HG03039 (cell line): ENCODE measurements around the gene POLR3GL.
A peak's percentile ranks its signal among the peaks of the same experiment; 100 is the strongest.

ENCODE experiments used
- ATAC-seq: cut with Tn5 transposase; IDR thresholded peaks from one replicate; pipeline ENCODE4 v1.9.1; 2021; ENCODE audit warnings: mild to moderate bottlenecking, moderate library complexity; ENCODE audit not compliant: unreplicated experiment

The POLR3GL gene

DNA sequence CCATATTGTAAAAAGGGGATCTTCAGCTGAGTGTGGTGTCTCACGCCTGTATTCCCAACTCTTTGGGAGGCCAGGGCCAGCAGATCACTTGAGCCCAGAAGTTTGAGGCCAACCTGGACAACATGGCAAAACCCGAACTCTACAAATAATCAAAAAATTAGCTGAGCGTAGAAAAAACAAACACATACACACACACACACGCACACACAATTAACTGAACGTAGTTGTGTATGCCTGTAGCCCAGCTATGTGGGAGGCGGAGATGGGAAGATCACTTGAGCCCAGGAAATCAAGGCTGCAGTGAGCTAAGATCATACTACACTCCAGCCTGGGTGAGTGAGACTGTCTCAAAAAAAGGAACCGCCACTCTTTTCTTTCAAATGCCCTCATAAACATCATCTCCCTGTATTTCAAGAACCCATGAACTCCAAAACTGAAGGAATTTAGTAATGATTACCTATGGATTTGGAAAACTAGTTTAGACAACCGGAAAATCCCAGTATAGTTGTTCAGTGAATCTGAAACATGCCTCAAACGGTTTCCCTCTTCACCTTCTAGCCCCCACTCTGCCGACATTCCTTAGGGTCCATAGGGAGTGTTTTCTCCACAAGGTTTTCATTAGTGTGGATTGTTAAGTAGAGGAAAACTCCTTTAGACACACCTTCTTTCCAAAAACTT is 27.4 kb downstream of the POLR3GL start:
- no peak for ATAC-seq

DNA sequence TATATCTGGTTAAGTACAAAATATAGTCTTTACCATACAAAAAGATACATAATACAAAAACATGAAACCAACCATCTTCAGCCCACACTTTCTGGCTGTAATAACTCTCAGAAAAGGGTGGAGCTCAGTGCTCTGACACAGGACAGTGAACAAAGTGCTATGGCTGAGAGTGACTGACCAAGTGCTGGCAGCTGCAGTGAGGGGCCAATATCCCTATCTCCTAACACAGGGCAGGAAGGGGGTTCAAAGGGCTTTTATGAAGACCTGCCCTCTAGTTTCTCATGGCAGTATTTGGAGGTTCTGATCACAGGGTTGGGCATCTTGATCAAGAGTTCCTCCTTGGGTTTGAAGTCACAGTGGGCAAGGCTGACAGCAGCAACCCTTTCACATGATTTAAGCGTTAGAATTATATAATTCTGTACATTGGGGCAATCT is 28.0 kb downstream of the POLR3GL start:
- no peak for ATAC-seq

DNA sequence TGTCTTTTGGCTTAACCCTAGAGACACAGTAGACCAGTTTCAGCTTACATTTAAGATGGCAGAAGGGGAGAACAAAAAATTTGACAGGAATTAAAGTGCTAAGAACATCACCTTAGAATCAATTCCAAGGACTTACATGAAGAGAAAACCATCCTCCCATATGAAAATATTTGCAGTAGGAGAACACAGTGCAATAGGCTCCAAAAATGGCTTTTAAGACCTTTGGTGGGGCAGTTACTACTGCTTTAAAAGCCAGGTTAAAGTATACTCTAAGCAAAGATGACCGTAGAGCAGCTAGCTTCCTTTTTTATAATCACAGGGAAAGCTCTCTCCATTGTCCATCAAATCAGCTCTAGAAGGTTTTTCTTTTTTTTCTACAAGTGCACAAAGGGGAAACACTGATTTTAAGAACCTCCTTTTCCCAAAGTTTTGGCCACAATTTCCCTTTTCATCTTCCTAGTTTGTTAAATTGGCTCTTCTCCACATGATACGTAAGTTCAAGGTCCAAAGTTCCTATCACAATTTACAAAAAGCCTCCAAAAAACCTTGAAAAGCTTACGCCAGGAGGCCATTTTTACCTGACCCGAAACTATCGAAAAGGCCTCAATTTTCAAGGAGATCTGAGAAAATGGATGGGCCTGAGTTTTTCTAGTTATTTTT is 28.6 kb downstream of the POLR3GL start:
- ATAC-seq = no peak

DNA sequence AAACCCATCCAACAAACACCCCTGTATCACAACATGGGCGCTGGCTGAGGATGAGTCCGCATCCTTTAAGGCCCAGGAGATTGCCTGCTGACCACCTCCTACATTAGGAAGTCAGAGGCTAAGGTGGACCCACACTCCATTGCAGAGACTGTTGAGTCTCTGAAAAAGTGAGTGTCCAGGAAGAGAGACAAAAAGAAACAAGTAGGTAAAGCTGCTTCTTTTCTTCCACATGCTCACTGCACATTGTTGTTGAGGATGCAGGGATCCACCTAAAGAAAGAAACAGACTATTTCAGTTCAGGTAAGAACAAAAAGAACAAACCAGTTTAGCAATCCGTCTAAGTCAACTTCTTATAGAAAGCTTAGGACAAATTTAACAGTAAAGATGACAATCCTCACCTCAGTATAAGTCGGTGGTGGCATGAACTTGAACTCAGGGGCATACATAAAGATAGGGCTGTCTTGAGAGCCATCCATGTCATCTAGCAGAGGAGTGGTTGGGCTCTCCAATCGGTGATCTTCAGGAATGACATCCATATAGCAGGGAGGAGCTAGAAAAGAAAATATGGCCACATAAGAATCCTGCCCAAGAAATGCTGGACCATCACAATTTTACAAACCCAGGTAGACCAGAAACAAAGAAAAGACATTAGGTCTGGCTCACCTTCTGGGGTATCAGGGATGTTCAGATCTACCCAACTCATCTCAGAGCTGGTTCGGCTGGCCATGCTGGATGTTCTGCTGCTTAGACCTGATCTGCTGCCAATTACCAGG is 29.3 kb downstream of the POLR3GL start:
- no peak for ATAC-seq

DNA sequence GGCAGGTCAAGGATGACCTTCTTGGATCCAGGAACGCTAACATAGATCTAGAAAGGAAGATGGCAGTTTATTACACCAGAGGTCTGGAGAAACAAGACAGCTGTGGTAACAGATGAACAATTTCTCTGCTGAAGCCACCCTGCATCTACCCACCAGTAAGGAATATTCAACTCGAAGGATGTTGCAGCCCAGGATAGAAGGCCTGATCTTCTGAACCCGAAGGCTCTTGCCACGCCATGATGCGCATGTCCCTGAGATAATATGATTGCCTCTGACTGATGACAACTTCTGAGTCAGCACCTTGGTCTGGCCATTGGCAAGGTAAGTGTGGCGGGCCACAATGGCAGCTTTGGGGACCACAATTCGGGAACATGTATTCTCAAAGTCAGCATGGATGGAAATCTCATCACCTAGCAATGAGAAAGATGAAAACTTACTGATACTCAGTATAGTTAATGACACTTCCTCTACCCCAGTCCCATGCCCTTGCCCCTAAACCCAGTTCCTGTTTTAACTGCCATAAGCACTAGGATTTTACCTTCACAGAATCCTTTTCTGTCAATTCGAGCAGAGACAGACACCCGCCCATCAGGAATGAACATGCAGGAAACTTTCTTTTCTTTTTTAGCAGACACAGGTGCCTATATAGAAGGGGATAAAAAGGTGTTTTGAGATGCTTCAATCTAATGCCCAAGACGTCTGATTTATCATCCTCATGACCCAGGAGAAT is 30.1 kb downstream of the POLR3GL start:
- ATAC-seq = no peak

DNA sequence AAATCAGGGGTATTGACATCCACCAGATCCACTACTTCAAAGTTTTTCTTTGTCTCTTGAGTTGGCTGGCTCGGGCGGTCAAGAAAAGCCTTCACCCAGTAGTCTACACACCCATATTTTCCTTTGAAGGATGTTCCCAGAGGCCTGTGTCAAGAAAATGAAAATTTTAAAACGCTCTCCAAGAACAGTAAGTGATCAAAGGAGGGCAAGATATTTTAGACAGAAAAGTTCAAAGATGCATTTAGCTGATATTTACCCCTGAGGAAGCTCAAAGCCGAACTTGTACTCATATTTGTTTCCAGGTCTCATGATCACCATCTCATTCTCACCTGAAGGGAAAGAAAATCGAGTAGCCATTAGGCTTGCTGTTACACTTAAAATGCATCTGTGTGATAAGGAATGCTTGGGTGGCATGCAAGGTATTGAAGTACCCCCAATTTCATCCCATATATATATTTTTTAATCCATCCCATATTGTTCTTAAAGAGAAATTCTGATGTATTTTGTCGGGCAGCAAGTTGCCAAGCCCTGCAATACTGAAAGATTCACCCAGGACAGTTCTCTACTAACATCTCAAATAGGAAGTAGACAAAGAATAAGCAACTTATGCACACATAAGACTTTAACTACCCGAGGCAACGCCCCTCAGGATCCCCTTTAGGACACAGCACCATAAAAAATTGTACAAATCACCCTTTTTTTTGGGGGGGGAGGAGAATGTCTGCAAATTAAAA is 30.8 kb downstream of the POLR3GL start:
- ATAC-seq = no peak

DNA sequence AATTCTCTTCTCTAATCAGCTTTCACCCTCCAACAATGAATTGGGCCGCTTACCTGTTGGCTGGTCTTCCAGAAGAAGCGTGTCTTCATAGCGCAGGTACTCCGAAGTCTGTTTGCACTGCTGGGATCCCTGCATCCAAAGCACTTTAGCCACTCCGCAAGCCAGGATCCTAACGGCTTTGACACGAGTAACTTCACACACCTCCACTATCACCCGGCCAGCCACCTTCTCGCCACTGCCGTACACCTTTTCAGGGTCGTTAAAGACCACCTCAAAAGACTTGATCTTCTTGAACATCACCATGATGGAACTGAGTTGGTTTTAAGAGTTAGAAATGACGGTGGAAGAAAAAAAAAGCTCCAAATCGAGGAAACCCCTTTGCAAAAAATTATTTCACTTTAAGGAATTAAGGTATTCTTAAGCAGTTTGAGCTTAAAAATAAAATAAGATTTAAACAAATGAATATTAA is 31.5 kb downstream of the POLR3GL start:
- ATAC-seq = no peak

DNA sequence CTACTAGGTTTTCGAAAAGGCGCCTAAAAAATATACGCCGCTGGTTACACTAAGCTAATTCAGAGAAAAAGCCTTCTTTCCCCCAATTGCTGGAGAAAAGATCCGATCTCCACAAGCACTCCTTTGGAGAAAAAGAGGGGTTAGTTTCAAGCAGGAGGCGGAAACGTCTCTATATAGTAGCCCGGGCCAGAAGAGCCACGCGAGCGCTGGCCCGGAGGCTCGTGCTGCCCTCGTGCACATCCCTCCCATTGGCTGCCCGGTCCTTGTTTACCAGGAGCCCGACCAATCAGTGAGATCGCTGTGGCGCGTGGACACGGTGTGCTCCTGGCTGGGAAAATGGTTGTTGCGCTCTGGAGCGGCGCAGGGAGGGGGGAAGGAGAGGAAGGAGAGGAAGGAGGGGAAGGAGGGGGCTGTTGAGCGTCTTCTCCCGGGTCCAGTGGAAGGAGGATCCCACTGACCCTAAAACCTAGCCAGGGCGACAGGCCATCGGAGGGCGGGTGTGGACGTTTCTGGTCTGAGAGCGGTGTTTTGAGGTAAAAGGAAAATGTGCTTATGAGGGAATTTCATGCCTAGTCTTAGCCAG is 32.0 kb downstream of the POLR3GL start, which contains the start of gene TXNIP:
TXNIP (minus strand) TSS at position 147 of the 583 bp plus-strand sequence. CDS start 313 bp downstream, outside the sequence.
- peak; percentile 87 for ATAC-seq

DNA sequence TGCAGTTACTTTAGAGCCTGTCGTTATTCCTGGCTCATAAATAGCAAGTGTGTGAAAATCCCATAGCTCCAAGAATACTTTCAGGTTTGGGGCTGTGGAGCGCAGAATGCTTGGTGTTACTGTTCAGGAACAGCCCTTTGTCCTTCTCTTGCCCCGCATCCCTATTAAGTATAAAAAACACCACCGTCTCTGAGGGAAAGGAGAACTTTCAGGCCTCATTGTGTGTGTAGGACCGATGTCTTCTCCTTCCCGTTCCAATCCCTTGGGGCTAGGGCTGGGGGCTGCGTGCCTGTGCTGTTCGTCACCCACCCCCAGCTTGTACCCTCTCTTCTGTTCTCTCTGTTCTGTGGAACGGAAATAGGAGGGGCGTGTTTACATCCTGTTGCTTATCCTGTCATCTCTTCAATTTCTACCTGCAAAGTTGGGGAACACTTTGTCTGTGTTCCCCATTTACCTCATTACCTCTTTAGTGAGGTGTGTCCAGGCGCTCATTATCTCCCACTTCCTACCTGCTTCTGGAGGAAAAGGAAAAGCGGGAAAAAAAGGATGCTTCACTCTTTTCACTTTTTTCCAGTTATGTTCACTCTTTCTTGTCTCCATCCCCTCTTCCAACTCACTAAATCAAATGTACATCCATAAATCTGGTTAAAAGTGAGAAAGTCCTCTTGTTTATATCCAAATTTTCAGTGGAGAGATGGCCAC is 32.7 kb downstream of the POLR3GL start:
- peak; percentile 29 for ATAC-seq

DNA sequence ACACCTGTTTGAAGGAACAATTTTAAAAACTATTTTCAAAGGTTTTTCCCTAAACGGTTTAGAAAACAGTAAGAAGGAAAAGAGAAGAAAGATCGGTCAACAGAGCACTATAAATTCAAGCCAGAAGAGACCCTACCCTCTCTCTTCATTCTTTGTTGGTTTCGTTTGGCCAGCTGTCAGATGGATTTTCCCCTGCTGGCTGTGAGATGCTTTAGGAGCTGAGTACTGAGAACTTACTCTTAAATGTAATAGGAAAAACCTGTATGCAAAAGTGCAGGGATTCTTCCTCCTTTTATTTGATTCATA is 33.2 kb downstream of the POLR3GL start:
- no peak for ATAC-seq

DNA sequence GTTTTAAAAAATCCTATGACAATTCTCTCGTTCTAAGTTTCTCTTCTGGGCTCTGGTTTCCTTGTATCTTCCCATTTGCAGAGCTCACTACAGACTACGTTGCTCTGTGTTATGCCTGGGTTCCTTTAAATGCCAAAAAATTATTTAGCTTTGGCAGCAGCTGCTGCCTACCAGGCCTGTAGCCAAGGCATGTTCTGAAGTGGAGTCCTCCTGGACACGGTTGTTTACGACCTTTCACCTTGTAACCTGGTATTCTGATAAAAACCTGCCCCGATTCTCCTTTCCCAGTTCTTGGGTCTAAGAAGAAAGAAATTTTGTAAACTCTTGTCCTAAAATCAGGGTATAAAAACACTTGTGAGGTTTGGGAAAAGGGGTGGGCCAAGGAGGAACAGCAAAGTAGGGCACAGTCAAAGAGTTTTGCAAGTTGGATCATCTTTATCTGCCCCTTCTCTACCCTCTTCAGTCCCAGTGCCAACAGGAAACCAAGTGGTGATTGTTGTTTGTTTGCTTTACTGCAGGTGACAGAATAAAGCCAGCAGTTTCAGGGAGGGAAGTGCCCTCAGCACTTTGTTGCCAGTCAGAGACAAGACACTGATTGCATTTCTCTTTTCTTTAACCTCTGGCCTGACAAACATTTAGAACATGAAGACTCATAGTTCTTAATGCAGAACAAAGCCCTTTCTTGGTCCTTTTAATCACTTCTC is 35.0 kb downstream of the POLR3GL start:
- ATAC-seq = no peak

DNA sequence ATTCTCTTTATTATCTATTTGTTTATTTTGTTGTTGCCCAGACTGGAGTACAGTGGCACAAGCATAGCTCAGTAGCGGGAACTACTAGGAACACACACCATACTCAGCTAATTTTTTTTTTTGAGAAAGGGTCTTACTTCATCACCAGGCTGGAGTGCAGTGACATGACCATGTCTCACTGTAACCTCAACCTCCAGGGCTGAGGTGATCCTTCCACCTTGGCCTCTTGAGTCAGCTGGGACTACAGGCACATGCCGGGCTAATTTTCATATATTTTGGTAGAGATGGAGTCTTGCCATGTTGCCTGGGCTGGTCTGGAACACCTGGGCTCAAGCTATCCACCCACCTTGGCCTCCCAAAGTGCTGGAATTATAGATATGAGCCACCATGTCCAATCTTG is 37.2 kb downstream of the POLR3GL start:
- no peak for ATAC-seq

DNA sequence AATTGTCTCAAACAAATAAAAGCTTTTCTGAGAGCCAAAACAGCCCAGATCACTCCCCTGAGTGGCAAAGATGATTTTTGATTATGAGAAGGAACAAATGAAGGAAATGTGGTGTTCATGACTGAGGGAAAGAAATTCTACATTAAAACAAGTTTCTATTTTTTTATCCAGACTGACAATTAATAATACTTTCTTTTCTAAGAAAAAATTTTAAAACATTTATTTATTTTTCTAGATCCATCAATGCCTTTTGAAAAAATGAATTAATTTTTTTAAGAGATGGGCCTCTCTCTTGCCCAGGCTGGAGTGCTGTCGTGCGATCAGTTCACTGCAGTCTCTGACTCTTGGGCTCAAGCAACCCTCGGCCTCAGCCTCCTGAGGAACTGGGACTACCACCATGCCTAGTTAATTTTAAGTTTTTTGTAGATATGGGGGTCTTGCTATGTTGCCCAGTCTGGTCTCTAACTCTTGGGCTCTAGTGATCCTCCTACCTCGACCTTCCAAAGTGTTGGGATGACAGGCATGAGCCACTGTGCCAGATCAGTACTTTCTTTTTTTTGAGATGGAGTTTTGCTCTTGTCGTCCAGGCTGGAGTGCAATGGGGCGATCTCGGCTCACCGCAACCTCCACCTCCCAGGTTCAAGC is 43.1 kb downstream of the POLR3GL start:
- ATAC-seq = no peak

DNA sequence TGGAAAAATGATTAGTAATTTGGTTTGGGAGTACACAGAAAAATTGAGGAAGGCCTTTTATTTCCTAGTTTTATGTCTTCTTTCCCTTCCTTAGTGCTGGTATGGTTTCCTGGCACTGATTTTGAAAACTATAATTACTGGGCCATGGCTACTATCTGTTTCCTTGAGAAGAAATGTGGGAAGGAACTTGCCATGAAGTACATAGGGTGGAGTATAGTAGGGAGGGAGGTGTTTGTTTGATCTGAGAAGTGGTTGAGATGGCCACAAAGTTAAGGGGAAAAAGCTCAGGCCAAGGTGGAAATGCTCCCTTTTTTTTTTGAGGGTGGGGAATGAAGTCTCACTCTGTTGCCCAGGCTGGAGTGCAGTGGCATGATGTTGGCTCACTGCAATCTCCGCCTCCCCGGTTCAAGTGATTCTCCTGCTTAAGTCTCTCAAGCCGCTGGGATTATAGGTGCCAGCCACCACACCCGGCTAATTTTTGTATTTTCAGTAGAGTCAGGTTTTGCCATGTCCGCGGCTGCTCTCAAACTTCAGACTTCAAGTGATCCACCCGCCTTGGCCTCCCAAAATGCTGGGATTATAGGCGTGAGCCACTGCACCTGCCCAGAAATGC is 45.7 kb downstream of the POLR3GL start:
- no peak for ATAC-seq

DNA sequence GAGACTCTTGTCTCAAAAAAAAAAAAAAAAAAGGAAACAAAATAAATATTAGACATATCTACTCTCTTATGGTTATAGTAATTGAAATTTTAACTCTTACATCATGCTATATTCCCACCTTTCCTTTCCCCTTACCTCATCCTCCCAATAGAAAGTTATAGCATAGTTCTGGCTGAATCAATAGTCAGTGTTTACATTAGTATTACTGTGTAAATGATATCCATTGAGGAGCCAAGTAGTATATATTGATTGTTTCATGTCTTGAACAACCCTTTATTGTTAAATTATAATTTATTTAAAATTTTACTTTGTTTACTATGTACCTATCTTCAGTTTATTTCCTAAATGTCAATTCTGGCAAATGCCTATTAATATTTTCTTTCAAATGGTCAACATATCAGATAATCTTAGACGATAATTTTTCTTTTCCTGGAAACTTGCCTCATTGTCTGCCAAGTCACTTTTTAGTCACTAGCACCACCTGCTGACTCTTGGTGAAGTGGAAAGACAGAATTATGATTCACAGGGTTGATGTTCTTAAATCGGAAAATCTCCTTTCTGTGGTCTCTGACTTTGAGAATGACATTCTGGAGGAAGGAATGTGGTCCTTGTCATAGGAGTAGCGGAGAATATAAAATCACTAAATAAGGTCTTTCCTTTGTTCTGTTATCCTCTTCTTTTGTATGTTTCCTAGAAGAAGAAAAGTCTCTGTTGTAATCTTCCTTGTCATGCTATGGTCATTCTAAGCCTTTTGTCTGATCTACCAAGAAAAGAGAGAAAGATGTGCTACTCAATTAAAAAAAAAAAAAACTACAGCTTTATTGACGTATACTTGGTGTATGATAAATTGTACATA is 48.4 kb downstream of the POLR3GL start:
- no peak for ATAC-seq

DNA sequence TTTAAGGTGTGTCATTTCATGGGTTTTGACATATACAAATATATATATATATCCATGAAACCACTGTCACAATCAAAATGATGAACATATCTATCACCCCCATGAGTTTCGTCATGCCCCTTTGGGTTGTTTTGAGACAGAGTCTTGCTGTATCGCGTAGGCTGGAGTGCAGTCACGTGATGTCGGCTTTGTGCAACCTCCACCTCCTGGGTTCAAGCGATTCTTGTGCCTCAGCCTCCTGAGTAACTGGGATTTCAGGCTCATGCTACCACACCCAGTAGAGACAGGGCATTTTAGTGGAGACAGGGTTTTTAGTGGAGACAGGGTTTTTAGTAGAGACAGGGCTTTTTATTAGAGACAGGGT is 49.1 kb downstream of the POLR3GL start:
- no peak for ATAC-seq

DNA sequence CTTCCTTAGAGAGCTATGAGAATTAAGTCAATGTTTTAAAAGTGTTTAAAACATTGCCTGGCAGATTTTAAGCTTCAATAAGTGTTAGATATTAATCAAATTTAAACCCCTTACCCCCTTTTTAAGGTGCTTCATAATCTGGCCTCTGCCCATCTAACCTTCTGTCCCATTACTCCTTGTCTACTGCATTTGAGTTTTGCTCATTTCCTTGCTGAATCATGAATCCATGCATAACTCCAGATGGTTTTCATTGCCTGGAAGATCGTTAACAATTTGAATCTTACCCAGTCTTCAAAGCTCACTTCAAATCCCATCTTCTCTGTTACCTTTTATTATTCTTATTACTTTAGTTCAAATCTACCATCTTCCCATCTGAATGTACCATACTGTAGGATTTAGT is 52.4 kb downstream of the POLR3GL start:
- ATAC-seq = no peak
